Measurements from ENCODE around the gene FLYWCH1. TPM values are rescaled to one million over a fixed set of nuclear protein-coding genes. Genes with fewer than 3 reads are reported as not detected.
A peak's percentile ranks its signal among the peaks of the same experiment; 100 is the strongest.

Gene FLYWCH1
- total and polyA plus RNA-seq, 2 experiments from 2014 or later: 16.0 to 44.7 TPM

GRCh38 chr16:2867987-2868789 lies 43.5 kb upstream of the FLYWCH1 start:
- no peaks in the 10 kb centered on the region for H3F3A ChIP-seq (ENCODE audit: insufficient read depth)
- no peaks in the 10 kb centered on the region for H4K20me1 ChIP-seq (ENCODE audit: insufficient read depth)
- peak overlapping the region; percentile 82 for H3K9ac ChIP-seq
- no peak for TF ChIP-seq EZH2 (IDR thresholded peaks at IDR 0.05; ENCODE audit: insufficient read depth, poor library complexity, severe bottlenecking)
- TF ChIP-seq EZH2phosphoT487 (IDR thresholded peaks at IDR 0.05; ENCODE audit: insufficient read depth, low read depth): no peak
- 0 to 1% methylated on average over 45 of the region's 45 CpGs for WGBS, 2 experiments (ENCODE audit: low coverage in 1 of 2, low lambda C conversion rate in 2 of 2, missing lambda C conversion rate in 2 of 2)
- no peaks in the 10 kb centered on the region for H3K27me3 ChIP-seq (replicated peaks; ENCODE audit: insufficient read depth)
- H3K4me1 ChIP-seq (ENCODE audit: insufficient read depth): peaks cover 6% of the 10 kb centered on the region; the same call in 1 of the 2 replicates
- in situ Hi-C loops (cut with MboI): no loop called here
- peak overlapping the region; percentile 84 for H3K27ac ChIP-seq
- H2AFZ ChIP-seq: peak overlapping the region; percentile 82
- H3K4me3 ChIP-seq: peak overlapping the region; percentile 74
- no peaks in the 10 kb centered on the region for H3K36me3 ChIP-seq (ENCODE audit: low read depth)
- DNase-seq: peak; percentile 97
- H3K79me2 ChIP-seq (ENCODE audit: insufficient read depth): no peaks in the 10 kb centered on the region
- H3K4me2 ChIP-seq (ENCODE audit: unreplicated experiment): peak overlapping the region; percentile 80
- H3K9me2 ChIP-seq (ENCODE audit: insufficient read depth): no peaks in the 10 kb centered on the region
- no peaks in the 10 kb centered on the region for H3K9me3 ChIP-seq (ENCODE audit: low read depth)

- Histone ChIP-seq H3K9me2 (ENCODE audit: insufficient read depth) (no peaks in the 10 kb centered on the region), H3F3A (ENCODE audit: insufficient read depth) (no peaks in the 10 kb centered on the region), H3K27me3 (replicated peaks; ENCODE audit: insufficient read depth) (no peaks in the 10 kb centered on the region), H3K27ac (no peak overlapping the region), H4K20me1 (ENCODE audit: insufficient read depth) (no peaks in the 10 kb centered on the region), H3K36me3 (ENCODE audit: low read depth) (no peaks in the 10 kb centered on the region), H3K79me2 (ENCODE audit: insufficient read depth) (no peaks in the 10 kb centered on the region), H3K4me1 (ENCODE audit: insufficient read depth) (peaks cover 6% of the 10 kb centered on the region; the same call in 1 of the 2 replicates), H3K9me3 (ENCODE audit: low read depth) (no peaks in the 10 kb centered on the region), H3K4me2 (ENCODE audit: unreplicated experiment) (no peak overlapping the region), H3K4me3 (no peak overlapping the region), H2AFZ (no peak overlapping the region), H3K9ac (no peak overlapping the region)
- no peak for TF ChIP-seq EZH2phosphoT487 (IDR thresholded peaks at IDR 0.05; ENCODE audit: insufficient read depth, low read depth)
- TF ChIP-seq EZH2 (IDR thresholded peaks at IDR 0.05; ENCODE audit: insufficient read depth, poor library complexity, severe bottlenecking): no peak
- in situ Hi-C loops (cut with MboI): no loop called here
- DNase-seq: no peak
- 64 to 70% methylated on average over 6 of the region's 6 CpGs for WGBS, 2 experiments (ENCODE audit: low coverage in 1 of 2, low lambda C conversion rate in 2 of 2, missing lambda C conversion rate in 2 of 2)
Observed at GRCh38 chr16:2871926-2872325, 39.8 kb upstream of the FLYWCH1 start.

- Histone ChIP-seq H3K4me1 (ENCODE audit: insufficient read depth) (no peaks in the 10 kb centered on the region), H3K4me2 (ENCODE audit: unreplicated experiment) (no peak overlapping the region), H3K9me2 (ENCODE audit: insufficient read depth) (no peaks in the 10 kb centered on the region), H3K4me3 (no peak overlapping the region), H3F3A (ENCODE audit: insufficient read depth) (no peaks in the 10 kb centered on the region), H3K27ac (no peak overlapping the region), H2AFZ (peak overlapping the region; percentile 66), H3K79me2 (ENCODE audit: insufficient read depth) (no peaks in the 10 kb centered on the region), H3K9ac (no peak overlapping the region), H4K20me1 (ENCODE audit: insufficient read depth) (no peaks in the 10 kb centered on the region), H3K27me3 (replicated peaks; ENCODE audit: insufficient read depth) (no peaks in the 10 kb centered on the region), H3K36me3 (ENCODE audit: low read depth) (no peaks in the 10 kb centered on the region), H3K9me3 (ENCODE audit: low read depth) (no peaks in the 10 kb centered on the region)
- 55 to 56% methylated on average over 19 to 21 of the region's 21 CpGs for WGBS, 2 experiments (ENCODE audit: low coverage in 1 of 2, low lambda C conversion rate in 2 of 2, missing lambda C conversion rate in 2 of 2)
- DNase-seq: no peak
- in situ Hi-C loops (cut with MboI): no loop called here
- no peak for TF ChIP-seq EZH2 (IDR thresholded peaks at IDR 0.05; ENCODE audit: insufficient read depth, poor library complexity, severe bottlenecking)
- no peak for TF ChIP-seq EZH2phosphoT487 (IDR thresholded peaks at IDR 0.05; ENCODE audit: insufficient read depth, low read depth)
Observed at GRCh38 chr16:2874032-2874911, 37.5 kb upstream of the FLYWCH1 start.

GRCh38 chr16:2874912-2875362 lies 36.8 kb upstream of the FLYWCH1 start:
- Histone ChIP-seq H4K20me1 (ENCODE audit: insufficient read depth) (no peaks in the 10 kb centered on the region), H3K4me3 (no peak overlapping the region), H3K27me3 (replicated peaks; ENCODE audit: insufficient read depth) (no peaks in the 10 kb centered on the region), H3K4me2 (ENCODE audit: unreplicated experiment) (no peak overlapping the region), H3K79me2 (ENCODE audit: insufficient read depth) (no peaks in the 10 kb centered on the region), H2AFZ (peak overlapping the region; percentile 66), H3K27ac (no peak overlapping the region), H3K36me3 (ENCODE audit: low read depth) (no peaks in the 10 kb centered on the region), H3K9me2 (ENCODE audit: insufficient read depth) (no peaks in the 10 kb centered on the region), H3K4me1 (ENCODE audit: insufficient read depth) (no peaks in the 10 kb centered on the region), H3F3A (ENCODE audit: insufficient read depth) (no peaks in the 10 kb centered on the region), H3K9ac (no peak overlapping the region), H3K9me3 (ENCODE audit: low read depth) (no peaks in the 10 kb centered on the region)
- WGBS, 2 experiments (ENCODE audit: low coverage in 1 of 2, low lambda C conversion rate in 2 of 2, missing lambda C conversion rate in 2 of 2): 12 to 13% methylated on average over 25 of the region's 25 CpGs
- TF ChIP-seq EZH2phosphoT487 (IDR thresholded peaks at IDR 0.05; ENCODE audit: insufficient read depth, low read depth) (no peak), EZH2 (IDR thresholded peaks at IDR 0.05; ENCODE audit: insufficient read depth, poor library complexity, severe bottlenecking) (no peak)
- in situ Hi-C loops (cut with MboI): no loop called here
- peak; percentile 86 for DNase-seq

Measured in GM23248 (cell line).